AG08396 (cell line): ENCODE results near the gene KRTAP6-3.

Experiments
- DNase-seq: peaks from one replicate; pipeline ENCODE4 v3.0.0; 2012; ENCODE audit warnings: low spot score, mixed read lengths

The KRTAP6-3 gene

GRCh38 chr21:30625449-30626165 lies 33.4 kb downstream of the KRTAP6-3 start:
- no peak for DNase-seq

- no peak for DNase-seq
Observed at GRCh38 chr21:30628109-30628508, 35.9 kb downstream of the KRTAP6-3 start.

DNA sequence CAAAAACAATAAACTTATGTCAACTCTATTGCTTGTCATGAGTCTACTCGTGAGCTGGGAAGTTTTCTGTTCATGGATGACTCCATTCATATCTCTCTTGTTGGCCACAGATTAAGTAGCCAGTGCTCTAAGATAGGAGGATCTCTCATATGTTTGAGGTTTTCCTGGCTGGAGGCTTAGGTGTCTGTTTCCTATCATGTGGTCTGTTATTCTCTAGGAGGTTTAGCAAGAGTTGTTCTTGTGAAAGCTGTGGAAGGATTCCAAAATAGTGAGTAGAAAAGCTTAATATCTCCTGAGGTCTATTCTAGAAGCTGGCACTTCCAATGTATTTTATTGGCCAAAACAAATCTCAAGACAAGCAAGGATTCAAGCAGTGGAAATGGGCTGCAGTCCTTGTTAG lies 37.0 kb downstream of the KRTAP6-3 start:
- no peak for DNase-seq

DNA sequence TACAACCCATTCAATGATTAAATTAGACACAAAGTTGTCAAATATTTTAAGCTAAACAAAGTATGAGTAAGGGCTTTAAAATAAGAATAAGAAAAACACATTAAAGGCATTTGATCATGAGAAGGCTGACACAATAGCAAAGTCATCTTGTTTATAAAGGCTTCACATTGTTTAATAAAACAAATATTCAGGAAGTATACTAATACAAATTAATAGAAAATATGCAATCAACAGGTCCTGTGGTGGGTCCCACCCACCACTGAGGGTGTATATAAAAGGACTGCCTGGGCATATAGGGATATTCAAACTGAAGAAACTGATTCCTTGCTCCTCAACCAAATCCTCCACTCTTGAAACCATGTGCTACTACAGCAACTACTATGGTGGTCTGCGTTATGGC lies 42.7 kb downstream of the KRTAP6-3 start, which contains the start of gene KRTAP20-2:
Gene KRTAP20-2, plus strand, starts transcription at position 301 of the 400 bp plus-strand sequence. Its CDS starts 58 bp downstream, at position 359.
- no peak for DNase-seq

DNA sequence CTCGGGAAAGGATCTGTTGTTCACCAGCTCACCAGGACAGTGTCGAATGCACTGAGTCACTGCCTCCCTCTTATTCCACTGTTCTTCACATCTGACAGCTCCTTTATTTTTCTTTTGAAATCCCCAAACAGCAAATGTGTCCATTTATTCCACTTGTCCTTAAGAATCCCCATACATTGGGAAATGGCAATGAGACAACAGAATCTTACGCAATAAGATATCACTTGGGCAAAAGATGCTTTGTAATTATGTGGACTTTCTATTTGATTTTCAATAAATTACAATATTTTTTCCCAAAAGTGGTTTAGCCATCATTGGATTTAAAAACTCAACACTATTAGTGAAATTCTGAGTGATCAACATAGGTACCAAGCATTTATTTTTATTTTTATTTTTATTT lies 46.4 kb downstream of the KRTAP6-3 start:
- DNase-seq: no peak

GRCh38 chr21:30642564-30642963 lies 50.3 kb downstream of the KRTAP6-3 start, which contains the start of gene KRTAP20-3:
TSS of gene KRTAP20-3 (plus strand) at chr21:30642864.
- no peak for DNase-seq
